ENCODE results near the gene MSH3. TPM values are rescaled to one million over a fixed set of nuclear protein-coding genes. Genes with fewer than 3 reads are reported as not detected.

The MSH3 gene
- polyA plus RNA-seq, 1 of the 3 experiments (the other 2 are of a cell fraction): 3.5 TPM

GRCh38 chr5:80764786-80765185 is 110.3 kb downstream of the MSH3 start:
- Histone ChIP-seq H3K27ac (ENCODE audit: low read depth in 2 of 2, low read length in 1 of 2) (no peak overlapping the region), H3K4me1 (ENCODE audit: control insufficient read depth in 1 of 2, insufficient read depth in 2 of 2, low read depth in 1 of 2, low read length in 1 of 2) (no peaks in the 10 kb centered on the region), H3K27me3 (ENCODE audit: insufficient read depth) (no peaks in the 10 kb centered on the region), H3K9me2 (no peaks in the 10 kb centered on the region), H3K4me2 (no peak overlapping the region), H4K20me1 (ENCODE audit: insufficient read depth) (no peaks in the 10 kb centered on the region), H3K4me3 (ENCODE audit: low read depth in 2 of 2, low read length in 1 of 2) (no peak overlapping the region), H3K36me3 (replicated peaks in 1 of 2; ENCODE audit: control insufficient read depth in 1 of 2, insufficient read depth in 2 of 2, low read length in 1 of 2) (peaks cover 24 to 25% of the 10 kb centered on the region in 2 experiments), H2AFZ (ENCODE audit: low read depth) (no peak overlapping the region), H3K9me3 (no peaks in the 10 kb centered on the region), H3K9ac (no peak overlapping the region), H3K79me2 (ENCODE audit: insufficient read depth) (no peaks in the 10 kb centered on the region), H3F3A (replicated peaks; ENCODE audit: insufficient read depth) (peaks cover 8% of the 10 kb centered on the region)
- no peak for DNase-seq
- ChIA-PET POLR2A (no interaction called here), CTCF (interaction anchor here (0.7 to 0.8 kb wide), 2 partner anchors 430 to 431 kb away, joined by 3 read pairs; no protein-coding TSS in a partner anchor)
- TF ChIP-seq CHD2 (IDR thresholded peaks at IDR 0.05; ENCODE audit: low read length, partially characterized antibody): no peak
- 90% methylated on average over 1 of the region's 1 CpG for WGBS (ENCODE audit: low lambda C conversion rate)

DNA sequence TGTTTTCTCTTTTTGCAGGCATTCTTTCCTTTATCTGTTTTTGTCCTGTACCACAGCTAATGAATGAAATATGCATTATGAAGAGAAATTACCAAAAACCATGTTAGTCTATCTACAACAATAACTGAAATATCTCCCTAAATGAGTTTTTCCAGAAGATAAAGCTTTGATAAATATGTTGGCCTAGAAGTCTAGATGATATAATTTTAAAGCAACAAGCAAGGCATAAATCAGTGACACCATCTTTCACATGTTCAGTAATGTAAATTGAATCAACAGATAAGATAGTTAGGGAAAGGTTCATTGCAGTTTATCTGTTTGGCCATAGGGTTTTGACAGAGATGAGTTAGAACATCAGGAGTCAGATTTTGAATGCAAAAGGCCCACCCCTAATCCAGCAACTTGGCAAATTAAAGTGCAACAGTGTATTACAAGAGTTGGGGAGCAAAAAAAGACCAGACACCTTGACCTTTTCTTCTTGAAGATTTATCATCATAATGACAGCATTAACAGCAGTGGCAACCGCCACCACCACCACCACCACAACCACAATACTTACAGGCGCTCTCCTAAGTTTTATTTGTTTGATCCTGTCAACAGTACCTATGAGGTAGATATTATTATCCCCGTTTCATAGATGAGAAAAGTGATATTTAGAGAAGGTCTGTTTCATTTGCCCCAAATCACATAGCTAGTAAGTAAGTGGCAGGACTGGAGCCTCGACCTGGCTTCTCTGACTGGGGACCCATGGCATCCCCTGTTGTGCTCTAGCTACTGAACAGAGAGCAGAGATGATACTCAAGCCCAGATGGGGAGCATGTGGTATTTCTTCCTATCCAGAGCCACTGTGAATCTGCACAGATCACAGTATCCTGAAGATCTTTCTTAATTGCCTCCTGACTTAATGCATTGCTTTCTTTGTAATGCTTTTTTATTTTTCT is 123.2 kb downstream of the MSH3 start:
- ChIA-PET CTCF (interaction anchor here (0.7 to 1.5 kb wide), 4 partner anchors 10 to 414 kb away, joined by 3 to 4 read pairs (median 4); no protein-coding TSS in a partner anchor), POLR2A (no interaction called here)
- no peak overlapping the region for H3K9ac ChIP-seq
- peaks cover 8 to 12% of the 10 kb centered on the region in 2 experiments for H3K36me3 ChIP-seq (replicated peaks in 1 of 2; ENCODE audit: control insufficient read depth in 1 of 2, insufficient read depth in 2 of 2, low read length in 1 of 2)
- H4K20me1 ChIP-seq (ENCODE audit: insufficient read depth): no peaks in the 10 kb centered on the region
- no peaks in the 10 kb centered on the region for H3K9me2 ChIP-seq
- no peaks in the 10 kb centered on the region for H3K9me3 ChIP-seq
- peak; percentile 37 for DNase-seq
- H3K4me2 ChIP-seq: no peak overlapping the region
- TF ChIP-seq GABPA (IDR thresholded peaks at IDR 0.05; ENCODE audit: low read depth) (no peak), RAD21 (IDR thresholded peaks at IDR 0.05; ENCODE audit: low read length) (no peak), RCOR1 (IDR thresholded peaks at IDR 0.05; ENCODE audit: low read length) (peak; percentile 88), FOSL2 (IDR thresholded peaks at IDR 0.05; ENCODE audit: borderline replicate concordance, low read depth) (no peak), RXRA (IDR thresholded peaks at IDR 0.05; ENCODE audit: borderline replicate concordance, low read depth) (no peak), GATA2 (CRISPR knock-in tag; IDR thresholded peaks at IDR 0.05) (peak; percentile 91), EP300 (IDR thresholded peaks at IDR 0.05; ENCODE audit: borderline replicate concordance in 1 of 2, low read depth in 1 of 2, low read length in 1 of 2) (peak in 1 of 2 experiments; percentile 61; a peak in 2 of 4 replicates)
- TF ChIP-seq, protein P1, sequence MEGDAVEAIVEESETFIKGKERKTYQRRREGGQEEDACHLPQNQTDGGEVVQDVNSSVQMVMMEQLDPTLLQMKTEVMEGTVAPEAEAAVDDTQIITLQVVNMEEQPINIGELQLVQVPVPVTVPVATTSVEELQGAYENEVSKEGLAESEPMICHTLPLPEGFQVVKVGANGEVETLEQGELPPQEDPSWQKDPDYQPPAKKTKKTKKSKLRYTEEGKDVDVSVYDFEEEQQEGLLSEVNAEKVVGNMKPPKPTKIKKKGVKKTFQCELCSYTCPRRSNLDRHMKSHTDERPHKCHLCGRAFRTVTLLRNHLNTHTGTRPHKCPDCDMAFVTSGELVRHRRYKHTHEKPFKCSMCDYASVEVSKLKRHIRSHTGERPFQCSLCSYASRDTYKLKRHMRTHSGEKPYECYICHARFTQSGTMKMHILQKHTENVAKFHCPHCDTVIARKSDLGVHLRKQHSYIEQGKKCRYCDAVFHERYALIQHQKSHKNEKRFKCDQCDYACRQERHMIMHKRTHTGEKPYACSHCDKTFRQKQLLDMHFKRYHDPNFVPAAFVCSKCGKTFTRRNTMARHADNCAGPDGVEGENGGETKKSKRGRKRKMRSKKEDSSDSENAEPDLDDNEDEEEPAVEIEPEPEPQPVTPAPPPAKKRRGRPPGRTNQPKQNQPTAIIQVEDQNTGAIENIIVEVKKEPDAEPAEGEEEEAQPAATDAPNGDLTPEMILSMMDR (IDR thresholded peaks at IDR 0.05): no peak
- H3K79me2 ChIP-seq (ENCODE audit: insufficient read depth): no peaks in the 10 kb centered on the region
- H3K4me3 ChIP-seq (ENCODE audit: low read depth in 2 of 2, low read length in 1 of 2): no peak overlapping the region
- H3F3A ChIP-seq (replicated peaks; ENCODE audit: insufficient read depth): peaks cover 10% of the 10 kb centered on the region
- 94% methylated on average over 4 of the region's 4 CpGs for WGBS (ENCODE audit: low lambda C conversion rate)
- H2AFZ ChIP-seq (ENCODE audit: low read depth): no peak overlapping the region
- no peaks in the 10 kb centered on the region for H3K27me3 ChIP-seq (ENCODE audit: insufficient read depth)
- no peak overlapping the region for H3K27ac ChIP-seq (ENCODE audit: low read depth in 2 of 2, low read length in 1 of 2)
- H3K4me1 ChIP-seq (ENCODE audit: control insufficient read depth in 1 of 2, insufficient read depth in 2 of 2, low read depth in 1 of 2, low read length in 1 of 2): peaks cover 7 to 13% of the 10 kb centered on the region in 2 experiments; a peak in 2 of 4 replicates
